Sigmoid colon (tissue), 7 donors: Measurements from ENCODE around the gene RSAD1. TPM values are rescaled to one million over a fixed set of nuclear protein-coding genes. Genes with fewer than 3 reads are reported as not detected.

ENCODE experiments used
- DNase-seq: peaks from one replicate; pipeline ENCODE4 v3.0.0-alpha.2; 2019
- H3K27ac ChIP-seq, 4 donors: fragments of 200-600 bp; sonication (generic); one replicate each; pipeline ENCODE4 v1.5.1; 2016 to 2019; ENCODE audit warnings: mild to moderate bottlenecking in 1 of 4
- H3K27me3 ChIP-seq, 3 donors: fragments of 200-600 bp; sonication (generic); one replicate each; pipeline ENCODE4 v1.5.1; 2019; ENCODE audit warnings: mild to moderate bottlenecking in 1 of 3
- H3K36me3 ChIP-seq, 4 donors: fragments of 200-600 bp; sonication (generic); one replicate each; pipeline ENCODE4 v1.5.1; 2016 to 2019
- H3K4me1 ChIP-seq, 4 donors: fragments of 200-600 bp; sonication (generic); one replicate each; pipeline ENCODE4 v1.5.1; 2017 to 2019
- H3K4me3 ChIP-seq, 4 donors: fragments of 200-600 bp; sonication (generic); one replicate each; pipeline ENCODE4 v1.5.1; 2017 to 2019; ENCODE audit warnings: mild to moderate bottlenecking in 2 of 4, moderate library complexity in 1 of 4
- H3K9me3 ChIP-seq, 4 donors: fragments of 200-600 bp in 3 of 4; sonication (generic) in 3 of 4; one replicate each; pipeline versions ENCODE4 v1.5.1 to v1.6.1; 2013 to 2019
- CTCF ChIP-seq, 4 experiments: fragments of 450-650 bp in 3 of 4; fragments of 200-600 bp in 1 of 4; IDR thresholded peaks; one replicate each; pipeline ENCODE4 v1.5.1; 2016 to 2019; ENCODE audit warnings: antibody characterized with exemption in 4 of 4, mild to moderate bottlenecking in 3 of 4, moderate library complexity in 2 of 4
- EP300 ChIP-seq, 4 donors: sonication (generic); formaldehyde crosslinking; IDR thresholded peaks; one replicate each; pipeline ENCODE4 v1.6.1; 2017; ENCODE audit warnings: antibody characterized with exemption in 4 of 4
- POLR2A ChIP-seq, 2 donors: fragments of 450-650 bp; IDR thresholded peaks; one replicate each; pipeline ENCODE4 v1.6.1; 2016; ENCODE audit warnings: antibody characterized with exemption in 2 of 2, mild to moderate bottlenecking in 2 of 2, moderate library complexity in 2 of 2
- POLR2AphosphoS5 ChIP-seq, 4 donors: sonication (generic); formaldehyde crosslinking; IDR thresholded peaks; one replicate each; pipeline ENCODE4 v1.6.1; 2017; ENCODE audit warnings: antibody characterized with exemption in 4 of 4
- WGBS, 2 donors: extraction: QIAGEN DNeasy Blood & Tissue Kit; methylation state at CpG; one replicate each; pipeline ENCODE4 v1.1.7; 2013; 5-methylcytosine and 5-hydroxymethylcytosine counted together
- intact Hi-C: fragments of 100-400 bp; cut with DNase I; formaldehyde crosslinking; loops from one replicate; pipeline ENCODE4 v1.15.1; 2023
- polyA plus RNA-seq, 3 donors: library from polyadenylated mRNA; stranded (reverse); fragments of 200-250 nt; gene quantifications; one replicate each; pipeline ENCODE4 v1.2.3, GENCODE V29; 2013
- total RNA-seq, 4 donors: library from RNA; depleted of rRNA; stranded (reverse); fragments of >200 nt; gene quantifications; one replicate each; pipeline ENCODE4 v1.1.0, GENCODE V29; 2016
- donor health status: healthy with polysubstance abuse.
- donor health status: Bipolar disorder and iron deficiency.
- donor health status: healthy.

Gene RSAD1
- total and polyA plus RNA-seq, 7 donors, result 18.6 to 33.6 (median 23.2) TPM

DNA sequence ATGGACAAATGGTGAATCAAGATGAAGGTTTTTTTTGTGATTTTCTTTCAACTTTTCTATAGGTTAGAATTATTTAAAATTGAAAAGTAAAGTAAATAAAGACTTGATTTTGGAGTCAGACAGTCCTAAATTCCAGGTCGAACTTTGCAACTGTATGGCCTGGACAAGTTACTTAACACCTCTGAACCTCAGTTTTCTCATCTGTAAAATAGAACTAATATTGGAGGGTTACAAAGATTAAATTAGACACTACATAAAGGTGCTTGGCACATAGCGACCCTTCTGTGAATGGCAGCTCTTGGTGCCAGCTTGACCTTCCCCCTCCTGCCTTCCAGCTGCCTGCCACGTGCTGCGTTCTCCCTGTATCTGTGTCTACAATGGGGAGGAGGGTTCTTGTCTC lies 3.0 kb downstream of the RSAD1 start:
- H3K9me3 ChIP-seq, result no peaks in the 10 kb centered on the region
- DNase-seq, result no peak
- TF ChIP-seq CTCF (IDR thresholded peaks at IDR 0.05), result no peak
- TF ChIP-seq EP300 (IDR thresholded peaks at IDR 0.05), result no peak
- no peak for TF ChIP-seq POLR2A (IDR thresholded peaks at IDR 0.05)
- no peak for TF ChIP-seq POLR2AphosphoS5 (IDR thresholded peaks at IDR 0.05)
- intact Hi-C loops, result loop anchor here (2.0 to 5.0 kb wide), 2 partner anchors 145 to 211 kb away; no protein-coding TSS in a partner anchor
- no peak overlapping the region for H3K4me3 ChIP-seq
- H3K27me3 ChIP-seq, result peaks cover 0 to 9% (median 7%) of the 10 kb centered on the region in 3 donors
- H3K36me3 ChIP-seq, result peaks cover 0 to 43% (median 16%) of the 10 kb centered on the region in 4 donors
- H3K4me1 ChIP-seq, result peaks cover 0 to 32% (median 24%) of the 10 kb centered on the region in 4 donors
- H3K27ac ChIP-seq, result peak overlapping the region in 2 of 4 donors; percentile 85 to 90
- WGBS, 2 donors, result 75 to 88% methylated on average over 4 of the region's 4 CpGs

DNA sequence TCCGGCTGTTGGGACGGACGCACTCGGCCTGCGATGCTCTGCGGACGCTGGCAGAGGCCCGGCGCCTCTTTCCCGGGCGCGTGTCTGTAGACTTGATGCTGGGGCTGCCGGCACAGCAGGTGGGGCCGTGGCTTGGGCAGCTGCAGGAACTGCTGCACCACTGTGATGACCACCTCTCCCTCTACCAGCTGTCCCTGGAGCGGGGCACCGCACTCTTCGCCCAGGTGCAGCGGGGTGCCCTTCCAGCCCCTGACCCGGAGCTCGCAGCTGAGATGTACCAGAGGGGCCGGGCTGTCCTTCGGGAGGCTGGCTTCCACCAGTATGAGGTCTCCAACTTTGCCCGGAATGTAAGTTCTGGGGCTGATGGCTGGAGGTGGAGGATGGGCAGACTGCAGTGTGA lies 3.5 kb downstream of the RSAD1 start:
- WGBS, 2 donors, result 76 to 90% methylated on average over 23 of the region's 23 CpGs
- DNase-seq, result no peak
- intact Hi-C loops, result loop anchor here (5.0 kb wide), 1 partner anchor 210 kb away; no protein-coding TSS in a partner anchor
- Histone ChIP-seq H3K4me3 (no peak overlapping the region), H3K27me3 (peaks cover 0 to 4% (median 3%) of the 10 kb centered on the region in 3 donors), H3K27ac (peak overlapping the region; percentile 79 to 90 (median 83)), H3K4me1 (peaks cover 0 to 32% (median 24%) of the 10 kb centered on the region in 4 donors), H3K36me3 (peaks cover 0 to 44% (median 16%) of the 10 kb centered on the region in 4 donors), H3K9me3 (no peaks in the 10 kb centered on the region)
- TF ChIP-seq EP300 (IDR thresholded peaks at IDR 0.05), result no peak
- no peak for TF ChIP-seq POLR2A (IDR thresholded peaks at IDR 0.05)
- no peak for TF ChIP-seq CTCF (IDR thresholded peaks at IDR 0.05)
- no peak for TF ChIP-seq POLR2AphosphoS5 (IDR thresholded peaks at IDR 0.05)

DNA sequence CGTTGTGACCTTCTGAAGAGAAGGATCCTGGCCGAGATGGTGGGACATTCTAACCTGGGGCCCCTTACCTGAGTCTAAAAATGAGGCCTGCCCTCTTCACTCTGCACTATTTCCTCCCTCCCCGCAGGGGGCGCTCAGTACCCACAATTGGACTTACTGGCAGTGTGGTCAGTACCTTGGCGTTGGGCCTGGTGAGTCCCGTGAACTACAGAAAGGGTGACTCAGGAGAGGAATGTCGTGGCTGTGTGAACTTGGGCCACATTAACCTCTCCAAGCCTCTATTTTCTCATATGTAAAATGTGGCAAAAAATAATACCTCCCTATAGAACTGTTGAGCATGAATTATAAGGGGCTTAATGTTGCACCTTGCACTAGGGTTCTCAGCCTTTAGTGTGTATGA lies 3.9 kb downstream of the RSAD1 start:
- H3K4me3 ChIP-seq, result no peak overlapping the region
- WGBS, 2 donors, result 5 to 23% methylated on average over 7 of the region's 7 CpGs
- H3K27me3 ChIP-seq, result no peaks in the 10 kb centered on the region
- H3K4me1 ChIP-seq, result peaks cover 0 to 32% (median 24%) of the 10 kb centered on the region in 4 donors
- intact Hi-C loops, result loop anchor here (5.0 kb wide), 1 partner anchor 210 kb away; no protein-coding TSS in a partner anchor
- TF ChIP-seq EP300 (IDR thresholded peaks at IDR 0.05) (peak in 2 of 4 donors; percentile 66 to 87), CTCF (IDR thresholded peaks at IDR 0.05) (peak; percentile 74 to 90 (median 82)), POLR2A (IDR thresholded peaks at IDR 0.05) (no peak), POLR2AphosphoS5 (IDR thresholded peaks at IDR 0.05) (peak; percentile 68 to 88 (median 76))
- no peaks in the 10 kb centered on the region for H3K9me3 ChIP-seq
- DNase-seq, result peak; percentile 99
- H3K36me3 ChIP-seq, result peaks cover 0 to 44% (median 16%) of the 10 kb centered on the region in 4 donors
- H3K27ac ChIP-seq, result peak overlapping the region; percentile 79 to 90 (median 83)

DNA sequence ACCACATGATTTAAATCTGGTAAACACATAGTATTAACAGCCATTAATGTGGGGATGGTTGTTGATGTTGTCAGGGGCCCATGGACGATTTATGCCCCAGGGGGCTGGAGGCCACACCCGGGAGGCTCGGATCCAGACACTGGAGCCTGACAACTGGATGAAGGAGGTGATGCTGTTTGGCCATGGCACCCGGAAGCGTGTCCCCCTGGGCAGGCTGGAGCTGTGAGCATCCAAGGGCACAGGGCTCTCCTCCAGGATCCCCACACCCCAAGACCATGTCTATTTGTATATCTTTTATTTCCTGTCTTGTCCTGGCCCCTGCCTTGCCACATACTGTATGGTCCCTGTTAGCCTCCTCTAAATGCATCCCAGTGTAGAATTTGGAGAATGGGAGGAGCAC lies 4.6 kb downstream of the RSAD1 start:
- DNase-seq, result no peak
- 87 to 89% methylated on average over 5 of the region's 5 CpGs for WGBS, 2 donors
- Histone ChIP-seq H3K27me3 (no peaks in the 10 kb centered on the region), H3K27ac (peak overlapping the region; percentile 79 to 90 (median 83)), H3K4me1 (peaks cover 0 to 28% (median 21%) of the 10 kb centered on the region in 4 donors), H3K9me3 (no peaks in the 10 kb centered on the region), H3K36me3 (peaks cover 0 to 44% (median 16%) of the 10 kb centered on the region in 4 donors), H3K4me3 (no peak overlapping the region)
- TF ChIP-seq POLR2AphosphoS5 (IDR thresholded peaks at IDR 0.05) (no peak), EP300 (IDR thresholded peaks at IDR 0.05) (no peak), CTCF (IDR thresholded peaks at IDR 0.05) (no peak), POLR2A (IDR thresholded peaks at IDR 0.05) (no peak)
- intact Hi-C loops, result loop anchor here (5.0 kb wide), 1 partner anchor 209 kb away; no protein-coding TSS in a partner anchor
